Articular chondrocyte of knee joint (primary cell): Measurements from ENCODE around the gene SERPINA5. TPM values are rescaled to one million over a fixed set of nuclear protein-coding genes. Genes with fewer than 3 reads are reported as not detected.

Experiments used
- total RNA-seq: library from RNA; depleted of rRNA; stranded (reverse); fragments of >200 nt; gene quantifications from 2 replicates; pipeline ENCODE4 v1.2.3, GENCODE V29; 2012

The SERPINA5 gene
- 3.5 and 4.6 TPM in 2 replicates for total RNA-seq

GRCh38 chr14:94581127-94581999, at the start of gene SERPINA5:
TSS of gene SERPINA5 (plus strand) at chr14:94581426. CDS start at chr14:94587363, 5,937 bp downstream.

GRCh38 chr14:94560751-94561655, 20.2 kb upstream of the SERPINA5 start, which contains the start of gene SERPINA4:
TSS of gene SERPINA4 (plus strand) at chr14:94561442. CDS start at chr14:94563483, 2,041 bp downstream.

GRCh38 chr14:94612174-94612573, 30.9 kb downstream of the SERPINA5 start, which contains the start of gene SERPINA3:
TSS of gene SERPINA3 (plus strand) at chr14:94612391. CDS start at chr14:94614442, 2,051 bp downstream.

Other genes starting within 250 kb of the SERPINA5 start
- gene SERPINA2, start 214.7 kb upstream of the SERPINA5 start, total RNA-seq, result not detected in 2 replicates
- gene SERPINA1, start 192.8 kb upstream of the SERPINA5 start, total RNA-seq, result 15.8 and 81.4 TPM in 2 replicates
- gene SERPINA11, start 128.6 kb upstream of the SERPINA5 start, total RNA-seq, result not detected in 2 replicates
- 0.26 and 0.43 TPM in 2 replicates for gene SERPINA9, start 105.2 kb upstream of the SERPINA5 start, total RNA-seq
- not detected in 2 replicates for gene SERPINA12, start 72.0 kb upstream of the SERPINA5 start, total RNA-seq
- gene SERPINA4, start 20.0 kb upstream of the SERPINA5 start, total RNA-seq, result not detected in 2 replicates
- gene SERPINA3, start 31.0 kb downstream of the SERPINA5 start, total RNA-seq, result 24.2 and 76.8 TPM in 2 replicates
- gene GSC, start 188.7 kb downstream of the SERPINA5 start, total RNA-seq, result 7.7 and 12.0 TPM in 2 replicates